CD4-positive, alpha-beta T cell treated with Interleukin-4 for 4 hours (primary cell): ENCODE results near the gene SRRM4.
A peak's percentile ranks its signal among the peaks of the same experiment; 100 is the strongest.
"Not testable (repeated sequence)": the region's sequence is repeated elsewhere in the genome, so short reads cannot be mapped to it uniquely, and the experiment has no call there.

ENCODE experiments used
- DNase-seq: peaks from one replicate; pipeline ENCODE4 v3.0.0-alpha.2; 2020

Gene SRRM4, protein sequence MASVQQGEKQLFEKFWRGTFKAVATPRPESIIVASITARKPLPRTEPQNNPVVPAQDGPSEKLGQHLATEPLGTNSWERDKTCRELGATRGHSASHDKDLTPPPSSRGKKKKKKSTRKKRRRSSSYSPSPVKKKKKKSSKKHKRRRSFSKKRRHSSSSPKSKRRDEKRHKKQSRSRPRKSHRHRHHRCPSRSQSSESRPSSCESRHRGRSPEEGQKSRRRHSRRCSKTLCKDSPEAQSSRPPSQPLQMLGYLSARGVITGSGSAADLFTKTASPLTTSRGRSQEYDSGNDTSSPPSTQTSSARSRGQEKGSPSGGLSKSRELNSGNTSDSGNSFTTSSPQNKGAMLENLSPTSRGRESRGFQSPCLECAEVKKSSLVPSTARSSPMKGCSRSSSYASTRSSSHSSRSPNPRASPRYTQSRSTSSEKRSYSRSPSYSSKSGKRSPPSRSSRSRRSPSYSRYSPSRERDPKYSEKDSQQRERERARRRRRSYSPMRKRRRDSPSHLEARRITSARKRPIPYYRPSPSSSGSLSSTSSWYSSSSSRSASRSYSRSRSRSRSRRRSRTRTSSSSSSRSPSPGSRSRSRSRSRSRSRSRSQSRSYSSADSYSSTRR

DNA sequence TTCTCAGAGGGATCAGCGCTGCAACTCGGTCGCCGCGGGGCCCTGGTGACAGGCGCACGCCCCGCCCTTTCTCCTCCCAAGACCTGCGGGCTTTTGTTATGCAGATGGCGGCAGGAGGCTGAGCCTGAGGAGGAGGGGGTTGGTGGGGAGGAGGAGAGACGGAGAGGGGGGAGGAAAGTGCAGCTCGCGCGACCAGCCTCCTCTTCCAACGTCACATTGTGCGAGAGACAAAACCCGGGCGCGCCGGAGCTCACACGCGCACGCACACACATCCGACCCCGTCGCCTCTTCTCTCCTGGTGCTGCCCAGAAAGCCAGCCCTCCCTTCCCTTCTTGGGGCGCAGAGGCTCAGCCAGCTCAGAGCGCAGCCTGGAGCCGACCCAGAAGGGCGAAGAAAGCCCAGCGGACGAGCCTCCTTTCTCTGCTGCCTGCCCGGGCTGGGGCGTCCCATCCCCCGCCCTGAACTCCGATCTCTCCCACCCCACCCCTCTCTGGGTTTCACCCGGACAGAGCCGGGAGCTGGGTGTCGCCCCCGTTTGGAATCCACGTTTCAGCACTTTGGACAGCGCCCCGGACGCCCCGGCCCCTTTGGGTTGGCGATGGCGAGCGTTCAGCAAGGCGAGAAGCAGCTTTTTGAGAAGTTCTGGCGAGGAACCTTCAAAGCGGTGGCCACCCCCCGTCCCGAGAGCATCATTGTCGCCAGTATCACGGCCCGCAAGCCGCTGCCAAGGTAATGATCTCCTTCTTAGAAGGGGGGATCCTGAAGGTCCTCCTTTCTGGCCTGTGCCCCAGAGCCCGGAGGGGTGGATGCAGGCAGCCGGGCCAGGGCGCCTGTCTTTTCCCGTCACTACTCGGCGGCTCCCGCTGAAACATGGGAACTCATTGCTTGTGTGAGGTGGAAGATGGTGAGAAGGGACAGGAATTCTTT is at the start of gene SRRM4:
SRRM4 (plus strand) TSS at position 257 of the 927 bp plus-strand sequence; CDS start at position 599, 342 bp downstream.
- no peak for DNase-seq

DNA sequence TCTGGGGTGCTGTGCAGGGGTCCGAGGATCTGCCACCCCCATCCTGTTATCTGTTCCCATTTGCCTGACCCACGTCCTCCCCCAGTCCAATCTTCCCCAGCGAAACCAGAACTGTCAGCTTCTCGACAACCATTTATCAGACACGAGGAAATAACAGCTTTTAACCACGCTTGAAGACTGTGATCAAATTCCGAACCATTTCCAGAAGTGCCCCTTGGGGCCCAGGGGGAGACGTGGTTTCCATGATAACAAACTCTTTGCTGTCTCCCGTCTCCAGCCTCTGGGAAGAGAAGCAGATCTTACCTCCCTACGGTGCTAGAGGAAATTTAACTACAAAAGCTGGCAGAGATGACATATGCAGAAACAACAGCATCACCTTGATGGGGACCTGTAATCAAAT is 35.1 kb upstream of the SRRM4 start:
- DNase-seq = no peak

DNA sequence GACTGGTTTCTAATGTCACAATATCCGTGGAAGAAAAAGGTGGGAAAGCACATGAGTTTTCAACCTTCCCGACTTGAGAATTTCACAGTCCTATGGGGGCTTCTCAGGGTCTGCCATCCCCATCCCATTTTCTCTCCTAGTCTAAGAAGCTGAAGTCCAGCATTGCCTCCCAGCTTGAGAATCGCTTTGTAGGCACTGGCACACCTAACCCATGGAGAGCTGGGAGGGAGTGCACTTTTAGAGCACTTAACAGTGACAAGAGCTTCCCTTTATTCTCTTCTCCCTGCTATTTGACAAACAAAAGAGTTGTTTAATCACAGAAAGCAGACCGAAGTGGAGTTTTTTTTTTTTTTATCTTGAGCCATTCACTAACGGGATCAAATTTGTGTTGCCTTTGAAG is 22.8 kb upstream of the SRRM4 start:
- DNase-seq = no peak

DNA sequence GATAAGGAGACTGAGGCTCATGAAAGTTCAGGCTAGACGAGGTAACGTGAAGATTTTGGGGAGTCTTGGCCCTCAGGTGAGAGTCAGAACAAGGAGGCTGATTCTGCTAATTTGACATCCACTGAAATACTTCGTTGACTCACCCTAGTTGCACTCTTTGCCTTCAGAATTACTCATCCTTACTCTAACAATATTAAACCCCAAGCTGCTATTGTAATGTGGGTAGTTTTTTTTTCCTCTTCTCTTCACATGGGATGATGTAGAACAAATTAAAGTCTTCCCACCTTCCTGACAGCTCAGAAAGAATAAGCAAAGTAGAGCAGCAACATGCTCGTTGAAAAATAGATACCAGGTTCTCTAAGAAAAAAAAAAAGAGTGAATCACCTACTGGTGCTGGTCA is 22.0 kb upstream of the SRRM4 start:
- no peak for DNase-seq

DNA sequence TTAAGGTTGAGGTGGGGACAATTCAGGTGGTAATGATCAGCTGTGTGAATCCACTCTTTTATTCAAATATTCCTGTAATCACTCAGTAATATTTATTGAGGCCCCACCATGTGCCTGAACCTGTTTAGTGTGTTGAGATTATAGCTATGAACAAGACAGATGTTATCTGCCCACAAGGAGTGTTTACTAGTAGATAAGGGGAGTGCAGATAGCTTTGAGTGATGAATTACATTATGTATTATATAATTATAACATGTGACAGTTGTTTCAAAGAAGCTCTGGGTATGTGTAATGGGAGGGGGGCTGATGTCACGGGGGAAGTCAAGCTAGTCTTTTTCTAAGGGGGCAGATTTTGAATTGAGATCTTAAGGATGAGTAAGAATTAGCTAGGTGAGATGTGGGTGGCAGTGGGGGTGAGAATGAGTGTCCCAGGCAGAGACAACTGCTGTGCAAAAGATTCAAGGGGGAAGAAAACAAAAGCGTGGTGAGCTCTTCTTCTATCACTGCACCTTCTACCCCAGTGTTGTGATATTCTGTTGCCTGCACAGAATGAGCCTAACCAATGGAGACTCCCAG is 21.3 kb upstream of the SRRM4 start:
- no peak for DNase-seq

DNA sequence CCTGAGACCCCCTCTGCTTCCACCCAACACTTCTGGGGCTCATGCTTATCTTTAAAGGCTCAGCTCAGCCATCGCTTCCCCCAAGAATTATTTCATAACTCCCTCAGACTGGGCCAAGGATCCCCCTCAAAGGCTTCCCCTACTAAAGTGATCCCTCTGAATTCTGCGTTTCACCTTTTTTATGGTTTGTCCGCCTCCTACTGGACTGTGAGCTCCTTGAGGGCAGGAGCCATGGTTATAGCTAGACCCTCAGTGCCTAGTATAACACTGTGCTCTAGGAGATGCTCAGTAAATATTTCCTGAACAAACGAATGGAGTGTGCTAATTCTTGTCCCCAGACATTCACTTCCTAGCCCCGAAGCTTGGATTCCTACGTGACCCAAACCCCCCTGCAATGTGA is 20.5 kb upstream of the SRRM4 start:
- no peak for DNase-seq

DNA sequence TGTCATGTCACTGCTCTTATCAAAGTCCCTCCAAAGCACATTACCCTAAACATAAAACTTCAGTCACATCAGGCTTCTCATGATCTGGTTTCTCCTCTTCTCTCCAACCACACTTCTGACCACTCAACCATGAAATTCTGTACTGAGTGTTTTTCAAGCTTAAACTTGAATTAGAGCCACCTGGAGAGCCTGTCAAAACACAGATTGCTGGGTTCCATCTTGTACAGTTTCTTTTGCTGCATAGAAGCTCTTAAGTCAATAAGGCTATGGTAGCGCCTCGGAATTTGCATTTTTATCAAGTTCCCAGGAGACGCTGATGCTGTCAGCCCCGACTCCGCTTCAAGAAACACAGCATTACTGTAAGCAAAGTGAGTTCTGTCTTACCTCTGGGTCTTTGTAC is 16.4 kb upstream of the SRRM4 start:
- DNase-seq = no peak

DNA sequence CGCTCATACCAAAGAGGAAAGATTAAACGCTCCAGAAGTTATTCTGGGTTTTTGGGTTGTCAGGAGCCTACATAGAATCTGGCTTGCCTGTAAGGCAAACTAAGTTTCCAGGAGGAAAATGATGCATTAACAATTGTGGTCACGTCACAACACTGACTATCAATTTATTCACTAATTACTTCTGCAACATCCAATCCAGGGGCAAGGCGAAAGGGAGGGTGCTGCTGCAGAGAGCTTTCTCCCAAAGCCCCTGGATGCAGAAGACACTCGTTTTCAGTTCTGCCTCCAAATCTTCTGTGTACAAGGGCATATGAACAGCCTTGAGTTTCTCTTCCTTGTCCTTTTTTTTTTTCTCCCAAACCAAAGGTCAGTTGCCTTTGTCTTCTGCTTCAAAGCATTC is 10.5 kb upstream of the SRRM4 start:
- no peak for DNase-seq

DNA sequence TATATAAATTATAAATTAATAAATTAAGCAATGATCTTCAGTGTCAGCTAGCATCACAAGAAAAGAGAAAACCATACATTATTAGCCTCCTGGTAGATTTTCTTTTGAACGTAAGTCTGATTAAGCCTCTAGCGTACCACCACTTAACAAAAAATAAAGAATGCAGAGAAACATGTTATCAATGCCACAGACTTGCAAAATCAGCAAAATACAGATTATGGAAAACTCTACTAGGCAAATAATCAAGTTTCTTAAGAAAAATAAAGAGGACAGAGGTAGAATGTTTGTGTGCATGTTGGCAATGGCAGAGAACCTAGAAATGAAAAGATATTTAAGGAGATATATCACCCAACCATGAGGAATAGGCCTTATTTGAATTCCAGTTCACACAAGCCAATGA is 8.4 kb upstream of the SRRM4 start:
- no peak for DNase-seq

DNA sequence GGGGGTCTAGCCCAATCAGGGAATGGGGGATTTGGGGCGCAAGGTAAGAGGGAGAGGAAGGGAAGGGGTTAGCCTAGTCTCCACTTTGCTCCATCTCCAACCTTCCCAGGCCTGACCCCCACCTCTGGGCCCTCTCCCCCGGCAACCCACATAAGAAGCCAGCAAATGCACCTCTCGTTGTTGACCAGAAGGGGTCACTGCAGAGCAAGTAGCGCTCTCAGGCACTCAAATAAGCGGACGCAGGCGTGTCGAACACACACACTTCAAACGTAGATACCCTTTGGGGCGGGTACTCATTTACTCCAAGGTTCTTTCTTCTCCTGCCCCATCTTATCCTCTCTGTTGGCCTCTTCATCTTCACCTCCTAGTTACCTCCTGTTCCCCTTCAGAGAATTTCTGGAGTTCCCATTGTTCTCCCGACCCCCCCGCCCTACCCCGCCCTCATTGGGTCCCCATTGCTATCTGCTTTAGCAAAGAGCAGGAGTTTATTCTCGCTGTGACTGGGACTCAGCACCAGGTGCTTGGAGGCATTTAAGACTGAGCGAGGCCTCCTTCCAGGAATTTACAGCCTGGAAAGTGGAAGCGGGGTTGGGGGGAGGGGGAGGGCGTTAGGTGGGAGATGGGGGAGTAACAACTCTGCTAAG is 1.5 kb upstream of the SRRM4 start:
- DNase-seq = peak; percentile 7

DNA sequence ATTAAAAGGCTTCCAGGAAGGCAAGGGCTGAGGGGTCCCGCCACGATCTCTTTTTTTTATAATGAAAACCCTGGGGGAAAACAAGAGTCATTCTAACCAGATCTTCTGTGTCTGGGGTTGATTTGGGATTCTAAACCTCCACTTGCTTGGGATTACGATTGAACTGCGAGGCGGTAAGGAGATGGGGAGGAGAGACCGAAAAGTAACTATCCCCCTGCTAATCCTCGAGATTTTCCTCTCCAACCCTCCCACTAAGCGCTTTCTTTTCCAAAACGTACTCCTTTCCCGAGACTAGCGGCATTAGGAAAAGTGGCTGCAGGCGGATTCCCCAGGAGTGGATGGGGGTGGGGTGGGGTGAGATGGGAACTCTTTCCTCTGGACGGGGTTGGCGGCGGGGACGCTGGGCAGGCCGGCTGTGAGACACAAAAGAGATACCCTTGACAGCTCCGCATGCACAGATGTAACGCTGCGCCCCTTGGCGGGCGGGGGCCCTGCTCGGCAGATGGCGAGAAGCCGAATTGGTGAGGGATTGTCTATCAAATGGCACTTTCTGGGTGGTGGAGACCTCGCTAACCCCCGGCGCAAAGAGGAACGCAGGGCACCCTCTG is 830 bp upstream of the SRRM4 start:
- DNase-seq = no peak

DNA sequence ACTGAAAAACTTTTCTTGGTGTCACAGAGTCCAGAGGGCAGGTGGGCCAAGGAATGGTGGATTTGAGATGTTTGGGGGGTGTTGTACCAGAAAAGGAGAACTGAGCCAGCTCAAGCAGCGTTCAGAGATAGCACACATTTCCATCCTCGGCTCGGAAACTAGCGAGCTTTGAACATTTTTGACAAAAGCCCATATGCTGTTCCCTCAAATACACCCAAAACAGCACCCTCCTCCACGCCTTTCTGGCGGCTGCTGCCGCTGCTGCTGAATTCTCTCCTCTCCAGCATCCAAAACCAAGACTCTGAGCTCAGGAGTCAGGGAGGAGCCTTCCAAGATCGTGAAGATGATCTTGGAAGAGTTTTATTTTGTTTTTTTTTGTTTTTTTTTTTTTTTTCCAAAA is 961 bp downstream of the SRRM4 start:
- DNase-seq = no peak

DNA sequence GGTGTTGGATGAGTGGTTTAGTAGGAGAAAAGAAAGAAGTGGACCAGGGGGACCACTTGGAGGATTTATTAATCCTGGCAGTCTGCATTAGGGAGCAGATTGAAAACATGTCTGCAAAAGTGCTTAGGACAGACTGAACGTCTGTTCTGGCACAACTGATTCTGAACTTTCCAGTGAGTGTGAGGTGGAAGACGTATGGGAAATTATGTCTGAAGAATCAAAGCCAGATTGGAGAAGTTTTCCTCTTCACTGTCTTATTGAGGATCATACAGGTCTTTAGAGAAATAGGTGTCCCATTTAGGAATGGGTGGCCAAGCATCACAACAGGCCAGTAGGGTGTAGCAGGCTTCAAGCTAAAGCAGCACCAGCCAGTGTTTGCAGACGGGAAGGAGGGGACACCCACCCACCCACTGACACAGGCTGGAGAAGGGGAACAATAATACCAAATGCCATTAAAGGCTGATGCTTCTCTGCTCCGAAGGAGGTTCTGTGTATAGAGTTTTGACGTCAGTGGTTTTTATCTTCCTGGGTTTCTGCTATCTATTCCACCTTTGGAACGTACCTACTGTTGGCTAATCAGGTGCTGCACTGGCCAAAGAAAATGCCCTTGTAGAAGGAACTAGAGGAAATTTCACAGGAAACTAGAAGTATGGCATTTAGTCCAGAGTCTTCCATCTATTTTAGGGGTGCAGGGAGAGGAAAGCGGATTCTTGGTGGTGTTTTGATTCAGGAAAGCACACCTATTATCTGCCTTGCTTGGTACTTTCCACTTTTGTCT is 1.8 kb downstream of the SRRM4 start:
- no peak for DNase-seq

DNA sequence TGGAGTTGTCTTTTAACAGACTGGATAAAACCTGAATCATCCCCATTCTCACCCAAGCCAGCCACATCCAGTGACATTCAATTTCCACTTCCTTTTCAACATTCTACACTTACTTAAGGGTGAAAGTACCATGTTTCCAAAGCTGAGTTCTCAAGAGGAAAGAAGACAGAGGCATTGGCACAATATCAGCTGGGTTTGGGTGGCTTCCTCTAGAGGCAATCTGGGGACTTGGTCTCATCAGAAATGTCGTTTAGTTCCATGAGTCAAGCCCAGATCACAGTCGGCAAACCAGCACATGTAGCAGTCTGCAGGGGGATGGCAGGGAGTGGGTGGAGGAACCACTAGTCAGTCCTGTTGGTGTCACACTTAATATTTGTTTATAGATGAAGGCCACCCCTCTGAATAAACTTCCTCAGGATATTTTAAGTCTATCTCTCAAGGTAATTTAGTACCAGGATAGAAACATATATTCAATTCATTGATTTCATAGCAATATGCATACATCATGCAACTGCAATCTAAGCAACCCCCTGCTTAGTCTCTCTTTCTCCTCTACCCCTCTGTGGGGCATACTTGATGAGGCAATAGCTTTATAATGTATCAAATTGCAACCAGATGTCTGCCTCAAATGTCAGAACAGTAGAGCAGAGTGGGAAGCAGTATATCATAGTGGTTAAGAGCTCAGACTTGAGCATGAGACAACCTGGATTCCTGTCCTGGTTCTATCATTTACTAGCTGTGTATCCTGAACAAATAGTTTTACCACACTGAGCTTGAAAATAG is 3.0 kb downstream of the SRRM4 start:
- DNase-seq = no peak

DNA sequence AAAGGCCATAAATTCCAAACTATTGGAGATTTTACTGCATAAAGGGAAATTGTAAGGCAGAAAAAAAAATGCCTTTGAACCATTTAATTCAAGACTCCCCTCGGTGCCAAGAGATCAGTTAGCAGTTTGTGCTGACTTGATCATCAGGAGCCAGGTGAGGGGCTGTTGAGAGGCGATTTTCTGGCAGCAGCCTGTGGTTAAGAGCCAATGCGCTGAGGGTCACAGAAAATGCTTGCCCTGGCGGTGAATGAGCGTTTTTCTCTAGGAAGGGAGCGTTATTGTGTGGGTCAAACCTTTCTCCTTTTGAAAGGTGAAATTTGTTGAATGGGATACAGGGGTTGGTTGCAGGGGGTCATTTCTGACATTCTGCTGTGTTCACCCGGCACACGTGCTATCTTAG is 4.7 kb downstream of the SRRM4 start:
- no peak for DNase-seq

DNA sequence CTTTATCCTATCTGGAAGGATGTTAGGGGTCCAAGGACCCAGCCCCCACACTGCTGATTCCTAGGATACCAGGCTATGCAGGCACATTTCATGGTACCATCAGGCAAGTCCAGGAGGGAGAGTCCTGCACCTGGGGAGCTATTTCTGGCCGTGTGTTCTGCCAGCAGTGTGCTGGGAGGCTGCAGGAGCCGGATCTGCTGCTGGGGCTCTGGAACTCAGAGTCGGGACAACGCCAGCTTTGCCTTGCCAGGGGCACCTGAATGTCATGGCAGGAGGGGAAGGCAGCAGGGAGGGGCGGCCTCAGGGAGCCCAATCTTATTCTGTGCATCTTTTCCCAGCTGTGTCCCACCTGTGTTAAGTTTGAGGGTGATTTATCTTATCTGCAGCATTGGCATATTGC is 17.8 kb downstream of the SRRM4 start:
- DNase-seq = no peak

DNA sequence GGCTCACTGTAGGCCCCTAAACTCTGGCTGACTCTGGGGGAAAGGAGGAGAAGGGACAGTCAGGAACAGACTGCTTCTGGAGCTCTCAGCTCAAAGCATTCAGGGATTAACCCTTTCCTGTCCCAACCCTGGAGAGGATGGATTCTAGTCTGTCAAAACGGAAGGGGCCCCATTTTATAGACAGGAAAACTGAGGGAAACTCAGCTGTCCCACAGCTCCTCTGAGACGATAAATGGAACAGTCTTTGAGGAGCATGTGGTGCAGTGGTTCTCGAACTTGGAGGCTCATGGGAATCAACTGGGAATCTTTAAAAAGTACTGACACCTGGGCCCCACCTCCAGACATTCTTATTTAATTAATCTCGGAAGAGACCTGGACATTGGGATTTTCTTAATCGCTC is 23.7 kb downstream of the SRRM4 start:
- DNase-seq = no peak

DNA sequence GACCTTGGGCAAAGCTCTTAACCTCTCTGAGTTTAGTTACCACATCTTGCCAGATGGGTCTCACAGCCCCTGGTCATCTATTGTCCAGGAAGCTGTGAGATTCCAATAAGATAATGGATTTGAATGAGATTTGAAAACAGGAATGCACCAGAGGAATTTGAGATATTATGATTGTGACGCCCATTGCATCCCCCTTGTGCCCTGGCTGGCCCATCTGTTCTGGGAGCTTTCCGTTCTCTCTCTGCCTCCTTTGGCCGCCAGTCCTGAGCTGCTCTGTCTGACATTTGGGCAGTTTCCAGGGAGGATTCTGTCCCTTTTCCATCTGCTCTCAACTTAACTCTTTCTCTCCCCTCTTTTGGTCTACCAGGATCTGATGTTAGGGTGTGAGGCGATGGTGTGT is 24.6 kb downstream of the SRRM4 start:
- no peak for DNase-seq

DNA sequence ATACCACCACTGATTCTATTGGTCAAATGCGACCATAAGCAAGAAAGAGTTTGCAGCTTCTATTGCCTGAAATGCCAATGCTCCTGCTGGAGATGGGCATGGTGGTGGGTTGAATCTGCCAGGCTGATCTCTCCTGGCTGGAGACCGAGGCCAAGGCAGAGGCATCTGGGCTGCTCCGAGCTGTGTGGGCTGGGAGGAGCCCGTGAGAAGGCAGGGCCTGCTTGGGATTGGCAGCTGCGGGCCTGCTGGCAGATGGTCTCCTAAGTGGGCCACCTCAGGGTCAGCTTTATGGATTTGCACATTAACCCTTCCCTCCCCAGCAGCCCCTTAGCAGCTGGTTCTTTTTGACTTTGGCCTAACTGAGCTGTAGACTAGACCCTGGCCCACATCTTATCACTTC is 25.4 kb downstream of the SRRM4 start:
- no peak for DNase-seq

DNA sequence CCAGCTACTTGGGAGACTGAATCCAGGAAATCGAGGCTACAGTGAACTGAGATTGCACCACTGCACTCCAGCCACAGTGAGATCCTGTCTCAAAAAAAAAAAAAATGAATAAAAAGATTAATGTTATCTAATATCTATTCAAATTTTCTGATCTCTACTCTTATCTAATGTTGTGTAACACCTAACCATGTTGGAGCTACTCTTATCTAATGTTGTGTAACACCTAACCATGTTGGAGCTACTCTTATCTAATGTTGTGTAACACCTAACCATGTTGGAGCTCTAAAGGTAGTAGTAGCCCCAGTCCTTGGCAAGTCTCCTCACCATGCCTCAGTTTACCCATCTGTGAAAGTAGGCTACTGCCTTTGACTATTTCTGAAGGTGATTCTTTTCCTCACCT is 26.9 kb downstream of the SRRM4 start:
- DNase-seq = not testable (repeated sequence)
